Neural cell (in vitro differentiated cells): ENCODE results near the gene AIDA.

Experiments
- REST ChIP-seq: IDR thresholded peaks from 2 replicates; pipeline ENCODE4 v1.6.1; 2012; ENCODE audit warnings: borderline replicate concordance
- TAF1 ChIP-seq: IDR thresholded peaks from 2 replicates; pipeline ENCODE4 v1.6.1; 2012; ENCODE audit warnings: low read depth
- TF ChIP-seq, protein P1 (sequence below): fragments of 450-650 bp; IDR thresholded peaks from 2 replicates; pipeline ENCODE4 v1.5.1; 2014; ENCODE audit warnings: antibody characterized with exemption, mild to moderate bottlenecking, moderate library complexity; ENCODE audit not compliant: poor library complexity, severe bottlenecking

GRCh38 chr1:222749927-222750326 lies 37.6 kb upstream of the AIDA start:
- TF ChIP-seq, protein P1, sequence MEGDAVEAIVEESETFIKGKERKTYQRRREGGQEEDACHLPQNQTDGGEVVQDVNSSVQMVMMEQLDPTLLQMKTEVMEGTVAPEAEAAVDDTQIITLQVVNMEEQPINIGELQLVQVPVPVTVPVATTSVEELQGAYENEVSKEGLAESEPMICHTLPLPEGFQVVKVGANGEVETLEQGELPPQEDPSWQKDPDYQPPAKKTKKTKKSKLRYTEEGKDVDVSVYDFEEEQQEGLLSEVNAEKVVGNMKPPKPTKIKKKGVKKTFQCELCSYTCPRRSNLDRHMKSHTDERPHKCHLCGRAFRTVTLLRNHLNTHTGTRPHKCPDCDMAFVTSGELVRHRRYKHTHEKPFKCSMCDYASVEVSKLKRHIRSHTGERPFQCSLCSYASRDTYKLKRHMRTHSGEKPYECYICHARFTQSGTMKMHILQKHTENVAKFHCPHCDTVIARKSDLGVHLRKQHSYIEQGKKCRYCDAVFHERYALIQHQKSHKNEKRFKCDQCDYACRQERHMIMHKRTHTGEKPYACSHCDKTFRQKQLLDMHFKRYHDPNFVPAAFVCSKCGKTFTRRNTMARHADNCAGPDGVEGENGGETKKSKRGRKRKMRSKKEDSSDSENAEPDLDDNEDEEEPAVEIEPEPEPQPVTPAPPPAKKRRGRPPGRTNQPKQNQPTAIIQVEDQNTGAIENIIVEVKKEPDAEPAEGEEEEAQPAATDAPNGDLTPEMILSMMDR = peak; percentile 63
- TF ChIP-seq TAF1 (no peak), REST (no peak)
